Epithelial cell of alveolus of lung (primary cell): ENCODE data around the gene BCL3. TPM values are rescaled to one million over a fixed set of nuclear protein-coding genes. Genes with fewer than 3 reads are reported as not detected.

Source experiments
- total RNA-seq: library from RNA; depleted of rRNA; stranded (reverse); fragments of >200 nt; gene quantifications from 2 replicates; pipeline ENCODE4 v1.2.1, GENCODE V29; 2015

BCL3 gene
- 33.4 and 58.0 TPM in 2 replicates for total RNA-seq

GRCh38 chr19:44748426-44749254 lies at the start of gene BCL3:
Gene BCL3, plus strand, starts transcription at chr19:44748708. Its CDS starts 83 bp downstream, at chr19:44748791.

GRCh38 chr19:44777715-44778347 lies 29.3 kb downstream of the BCL3 start, which contains the start of gene CBLC:
Gene CBLC, plus strand, starts transcription at chr19:44777890. Its CDS starts 42 bp downstream, at chr19:44777932.

DNA sequence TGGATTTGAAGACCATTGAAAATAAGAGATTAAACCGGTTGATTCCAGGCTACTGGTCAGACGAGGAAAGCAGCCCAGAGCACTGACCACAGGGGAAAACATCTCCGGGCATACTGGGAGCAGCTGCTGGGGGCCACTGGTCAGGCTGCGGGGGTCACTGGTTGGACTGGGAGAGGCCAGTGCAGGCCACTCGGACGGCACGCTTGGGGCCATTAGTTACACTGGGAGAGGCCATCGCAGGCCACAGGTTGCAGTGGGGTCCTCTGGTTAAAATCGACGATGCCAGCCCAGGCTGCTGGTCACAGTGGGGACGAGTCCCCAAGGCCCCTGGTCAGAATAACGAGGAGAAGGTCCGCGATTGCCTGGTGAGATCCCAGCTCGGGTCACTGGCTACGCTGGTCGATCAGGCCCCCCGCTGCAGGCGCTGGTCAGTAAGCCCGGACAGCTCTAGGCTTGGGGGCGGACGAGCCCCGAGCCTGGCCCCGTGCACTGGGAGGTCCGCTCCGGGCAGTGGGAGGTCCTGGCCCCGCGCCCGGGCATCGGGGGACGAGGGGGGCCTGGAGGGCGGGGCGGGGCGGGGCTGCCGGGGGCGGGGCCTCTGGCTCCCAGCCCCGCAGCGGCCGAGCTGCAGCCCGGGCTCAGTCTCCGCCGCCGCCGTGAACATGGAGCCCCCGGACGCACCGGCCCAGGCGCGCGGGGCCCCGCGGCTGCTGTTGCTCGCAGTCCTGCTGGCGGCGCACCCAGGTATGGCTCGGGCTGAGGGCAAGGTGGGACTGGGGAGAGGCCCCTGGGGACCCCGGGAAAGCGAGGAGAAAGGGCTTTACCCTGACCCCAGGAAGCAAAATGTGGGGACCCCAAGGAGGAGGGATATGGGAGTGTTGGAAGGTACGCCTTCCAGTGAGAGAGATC lies 60.2 kb downstream of the BCL3 start, which contains the start of gene BCAM:
Gene BCAM, plus strand, starts transcription at position 641 of the 909 bp plus-strand sequence. Its CDS starts 22 bp downstream, at position 663.

Other genes starting within 250 kb of the BCL3 start
- gene ZNF180, start 248.2 kb upstream of the BCL3 start, total RNA-seq, result 6.2 and 6.6 TPM in 2 replicates
- gene CEACAM20, start 219.0 kb upstream of the BCL3 start, total RNA-seq, result not detected in 2 replicates
- gene IGSF23, start 135.1 kb upstream of the BCL3 start, total RNA-seq, result not detected in 2 replicates
- gene PVR, start 104.8 kb upstream of the BCL3 start, total RNA-seq, result 30.6 and 96.3 TPM in 2 replicates
- gene CEACAM19, start 77.2 kb upstream of the BCL3 start, total RNA-seq, result 0.24 and 1.0 TPM in 2 replicates
- gene CEACAM16, start 49.6 kb upstream of the BCL3 start, total RNA-seq, result not detected in 2 replicates
- gene CBLC, start 29.2 kb downstream of the BCL3 start, total RNA-seq, result 3.0 TPM in 1 of 2 replicates, not detected in the other
- 31.2 and 70.5 TPM in 2 replicates for gene BCAM, start 60.4 kb downstream of the BCL3 start, total RNA-seq
- 164 and 177 TPM in 2 replicates for gene NECTIN2, start 97.6 kb downstream of the BCL3 start, total RNA-seq
- 43.9 and 67.0 TPM in 2 replicates for gene TOMM40, start 142.5 kb downstream of the BCL3 start, total RNA-seq
- gene APOE, start 157.1 kb downstream of the BCL3 start, total RNA-seq, result 12.5 and 510 TPM in 2 replicates
- 10.3 and 57.2 TPM in 2 replicates for gene APOC1, start 165.9 kb downstream of the BCL3 start, total RNA-seq
- not detected in 2 replicates for gene APOC4, start 193.5 kb downstream of the BCL3 start, total RNA-seq
- not detected in 2 replicates for gene APOC2, start 197.3 kb downstream of the BCL3 start, total RNA-seq
- 48.2 and 88.1 TPM in 2 replicates for gene CLPTM1, start 206.7 kb downstream of the BCL3 start, total RNA-seq